Prostate gland (tissue), 2 donors: ENCODE data around the gene KCNMB4. TPM values are rescaled to one million over a fixed set of nuclear protein-coding genes. Genes with fewer than 3 reads are reported as not detected.
A peak's percentile ranks its signal among the peaks of the same experiment; 100 is the strongest.

Experiments used
- DNase-seq: peaks from one replicate; pipeline ENCODE4 v3.0.0-alpha.2; 2019; ENCODE audit warnings: low spot score
- H3K27ac ChIP-seq, 2 donors: fragments of 200-600 bp; sonication (generic); 2 replicates each; pipeline ENCODE4 v1.5.1; 2017 to 2019
- H3K27me3 ChIP-seq: fragments of 200-600 bp; sonication (generic); replicated peaks from 2 replicates; pipeline ENCODE4 v1.5.1; 2019; ENCODE audit not compliant: insufficient read depth
- H3K36me3 ChIP-seq, 2 donors: fragments of 200-600 bp; sonication (generic); 1 replicate in 1 of 2; 2 replicates in 1 of 2; pipeline versions ENCODE4 v1.5.1 to v1.8.1; 2017 to 2019
- H3K4me1 ChIP-seq: fragments of 200-600 bp; sonication (generic); replicated peaks from 2 replicates; pipeline ENCODE4 v1.5.1; 2019
- H3K4me3 ChIP-seq, 2 donors: fragments of 200-600 bp; sonication (generic); 2 replicates each; pipeline ENCODE4 v1.5.1; 2017 to 2019
- H3K9me3 ChIP-seq: fragments of 200-600 bp; sonication (generic); 2 replicates; pipeline ENCODE4 v1.5.1; 2017
- POLR2A ChIP-seq: fragments of 450-650 bp; IDR thresholded peaks from one replicate; pipeline ENCODE4 v1.6.1; 2016; ENCODE audit warnings: antibody characterized with exemption, mild to moderate bottlenecking
- POLR2AphosphoS5 ChIP-seq: sonication (generic); formaldehyde crosslinking; IDR thresholded peaks from one replicate; pipeline ENCODE4 v1.6.1; 2017; ENCODE audit warnings: antibody characterized with exemption
- WGBS: methylation state at CpG from one replicate; pipeline ENCODE4 v1.1.5; 2018; 5-methylcytosine and 5-hydroxymethylcytosine counted together
- intact Hi-C: fragments of 100-400 bp; cut with DNase I; formaldehyde crosslinking; loops from one replicate; pipeline ENCODE4 v1.14.2; 2022
- total RNA-seq, 2 donors: library from RNA; depleted of rRNA; stranded (reverse); fragments of >200 nt; gene quantifications; one replicate each; pipeline ENCODE4 v1.1.0, GENCODE V29; 2016
- TF ChIP-seq, protein P1 (sequence below), 4 experiments: fragments of 200-600 bp in 2 of 4; fragments of 450-650 bp in 2 of 4; sonication (generic) in 2 of 4; IDR thresholded peaks; 1 replicate in 3 of 4; 2 replicates in 1 of 4; pipeline ENCODE4 v1.5.1; 2016 to 2019; ENCODE audit warnings: antibody characterized with exemption in 4 of 4, mild to moderate bottlenecking in 2 of 4, moderate library complexity in 2 of 4

The KCNMB4 gene
- total RNA-seq, 2 donors from 2014 or later = 1.5 to 4.8 TPM

DNA sequence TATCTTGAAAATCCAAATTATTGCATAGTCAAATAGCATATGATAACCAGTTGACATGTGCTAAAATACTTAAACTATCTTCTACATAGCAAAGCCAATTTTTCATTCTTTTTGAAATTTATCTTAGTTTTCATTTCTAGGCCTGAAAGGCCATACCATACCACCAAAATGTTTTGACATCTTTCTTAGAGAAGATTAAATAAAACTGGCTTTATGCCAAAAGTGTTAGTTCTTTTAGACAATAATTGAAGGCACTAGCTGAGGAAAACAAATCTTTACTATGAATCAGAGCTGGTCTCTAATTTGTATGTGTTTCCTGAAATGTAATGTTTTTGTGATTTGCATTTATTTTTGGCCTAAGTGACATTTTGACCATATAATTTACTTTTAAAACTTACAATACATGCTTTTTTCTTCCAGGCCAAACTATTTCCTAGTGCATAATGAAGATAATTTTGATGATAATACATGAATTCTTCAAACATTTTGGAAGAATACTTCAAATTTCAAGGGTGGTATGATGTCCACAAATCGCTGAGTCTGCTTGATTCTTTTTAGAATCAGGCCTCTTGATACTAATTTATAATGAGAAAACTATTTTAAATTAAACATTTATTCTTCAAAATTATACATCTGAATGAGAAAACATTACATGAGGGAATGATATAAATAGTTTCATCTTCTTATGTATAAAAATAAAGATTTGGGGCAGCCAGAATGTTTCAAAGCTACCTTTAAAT, 6.5 kb upstream of the KCNMB4 start:
- whole genome bisulfite sequencing = 98% methylated on average over 1 of the region's 1 CpG
- TF ChIP-seq, protein P1, sequence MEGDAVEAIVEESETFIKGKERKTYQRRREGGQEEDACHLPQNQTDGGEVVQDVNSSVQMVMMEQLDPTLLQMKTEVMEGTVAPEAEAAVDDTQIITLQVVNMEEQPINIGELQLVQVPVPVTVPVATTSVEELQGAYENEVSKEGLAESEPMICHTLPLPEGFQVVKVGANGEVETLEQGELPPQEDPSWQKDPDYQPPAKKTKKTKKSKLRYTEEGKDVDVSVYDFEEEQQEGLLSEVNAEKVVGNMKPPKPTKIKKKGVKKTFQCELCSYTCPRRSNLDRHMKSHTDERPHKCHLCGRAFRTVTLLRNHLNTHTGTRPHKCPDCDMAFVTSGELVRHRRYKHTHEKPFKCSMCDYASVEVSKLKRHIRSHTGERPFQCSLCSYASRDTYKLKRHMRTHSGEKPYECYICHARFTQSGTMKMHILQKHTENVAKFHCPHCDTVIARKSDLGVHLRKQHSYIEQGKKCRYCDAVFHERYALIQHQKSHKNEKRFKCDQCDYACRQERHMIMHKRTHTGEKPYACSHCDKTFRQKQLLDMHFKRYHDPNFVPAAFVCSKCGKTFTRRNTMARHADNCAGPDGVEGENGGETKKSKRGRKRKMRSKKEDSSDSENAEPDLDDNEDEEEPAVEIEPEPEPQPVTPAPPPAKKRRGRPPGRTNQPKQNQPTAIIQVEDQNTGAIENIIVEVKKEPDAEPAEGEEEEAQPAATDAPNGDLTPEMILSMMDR (IDR thresholded peaks at IDR 0.05) = no peak
- no peak for TF ChIP-seq POLR2A
- no peak for TF ChIP-seq POLR2AphosphoS5

DNA sequence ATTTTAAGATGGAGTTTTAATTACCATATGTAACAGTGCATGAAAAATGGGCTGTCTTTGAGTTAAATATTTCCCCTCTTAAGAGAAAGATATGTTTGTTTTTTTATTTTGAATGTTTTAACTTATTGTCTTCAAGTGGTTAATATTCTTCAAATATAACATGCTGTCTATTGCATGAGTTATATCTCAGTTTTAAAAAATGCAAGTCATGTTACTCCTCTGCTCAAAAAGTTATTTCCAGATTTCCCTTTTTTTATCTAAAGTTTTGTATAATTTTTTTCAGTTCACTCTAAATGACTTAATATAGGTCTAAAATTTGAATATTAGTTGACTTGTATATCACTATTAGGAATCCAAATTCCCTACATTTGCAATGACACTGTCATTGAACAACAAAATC, 5.9 kb upstream of the KCNMB4 start:
- no peak for DNase-seq
- TF ChIP-seq, protein P1 (IDR thresholded peaks at IDR 0.05) = no peak
- no peak for TF ChIP-seq POLR2A
- no peaks in the 10 kb centered on the region for H3K36me3 ChIP-seq
- H3K4me1 ChIP-seq = no peaks in the 10 kb centered on the region
- no peaks in the 10 kb centered on the region for H3K9me3 ChIP-seq
- no peak overlapping the region for H3K4me3 ChIP-seq
- H3K27me3 ChIP-seq = no peaks in the 10 kb centered on the region
- intact Hi-C loops = no loop called here
- no peak overlapping the region for H3K27ac ChIP-seq

More for the DNA sequence above, 6.5 kb upstream of the KCNMB4 start:
- no peak for DNase-seq
- Histone ChIP-seq H3K9me3 (no peaks in the 10 kb centered on the region), H3K4me1 (no peaks in the 10 kb centered on the region), H3K27me3 (no peaks in the 10 kb centered on the region), H3K4me3 (no peak overlapping the region), H3K27ac (no peak overlapping the region), H3K36me3 (no peaks in the 10 kb centered on the region)
- intact Hi-C loops = no loop called here

DNA sequence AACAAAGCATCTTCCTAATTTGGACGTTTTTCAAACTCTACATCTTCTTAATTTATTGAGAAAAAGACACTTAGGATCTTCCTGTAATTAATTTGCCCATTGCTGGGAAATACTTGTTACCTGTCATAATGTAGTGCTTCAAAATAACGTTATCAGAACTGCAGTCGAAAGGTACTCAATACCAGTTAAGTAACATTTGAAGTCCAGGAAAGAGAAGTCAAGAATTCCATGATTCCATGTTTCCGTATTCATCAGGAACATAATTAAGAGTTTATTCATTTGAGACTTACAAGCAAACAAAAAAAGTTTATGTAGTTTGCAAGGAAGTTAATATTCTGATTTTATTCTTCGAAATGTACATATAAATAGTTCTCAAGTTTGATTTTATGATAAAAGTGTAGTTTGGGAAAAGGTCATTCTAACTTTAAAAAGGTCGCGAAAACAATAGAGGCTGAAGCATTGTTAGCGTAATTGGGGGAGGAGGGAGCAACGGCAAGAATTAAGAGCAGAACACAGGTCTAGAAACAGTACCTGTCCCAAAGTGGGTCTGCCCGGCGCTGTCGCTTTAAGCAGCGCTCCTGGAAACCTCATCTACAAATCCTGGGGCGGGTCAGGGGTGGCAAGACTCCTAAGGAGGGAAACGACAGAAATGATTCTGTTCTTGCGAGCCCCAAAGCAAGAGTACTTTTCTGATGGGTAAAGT, 1.2 kb upstream of the KCNMB4 start:
- DNase-seq = no peak
- no peaks in the 10 kb centered on the region for H3K36me3 ChIP-seq
- TF ChIP-seq, protein P1 (IDR thresholded peaks at IDR 0.05) = no peak
- TF ChIP-seq POLR2A = no peak
- no peak for TF ChIP-seq POLR2AphosphoS5
- no peaks in the 10 kb centered on the region for H3K4me1 ChIP-seq
- intact Hi-C loops = no loop called here
- H3K4me3 ChIP-seq = no peak overlapping the region
- WGBS = 28% methylated on average over 16 of the region's 16 CpGs
- H3K27ac ChIP-seq = no peak overlapping the region
- H3K9me3 ChIP-seq = no peaks in the 10 kb centered on the region
- H3K27me3 ChIP-seq = no peaks in the 10 kb centered on the region

DNA sequence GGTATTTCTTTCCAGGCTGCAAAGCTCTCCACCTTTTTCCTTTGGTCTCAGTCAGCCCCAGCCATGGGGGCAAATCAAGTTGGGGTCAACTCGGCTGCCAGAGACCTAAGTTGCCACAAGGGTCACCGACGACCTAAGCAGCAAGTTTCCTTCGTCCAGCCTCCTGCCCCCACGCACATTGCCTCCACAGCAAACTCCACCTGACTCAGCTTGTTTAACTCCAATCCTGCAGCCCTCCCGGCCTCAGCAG, 767 bp upstream of the KCNMB4 start:
- no peaks in the 10 kb centered on the region for H3K9me3 ChIP-seq
- intact Hi-C loops = no loop called here
- no peak for TF ChIP-seq POLR2AphosphoS5
- no peak for TF ChIP-seq POLR2A
- TF ChIP-seq, protein P1 (IDR thresholded peaks at IDR 0.05) = no peak
- no peaks in the 10 kb centered on the region for H3K27me3 ChIP-seq
- WGBS = 3% methylated on average over 6 of the region's 6 CpGs
- H3K4me3 ChIP-seq = peak overlapping the region; percentile 54 to 79
- no peak for DNase-seq
- no peaks in the 10 kb centered on the region for H3K36me3 ChIP-seq
- no peak overlapping the region for H3K27ac ChIP-seq
- no peaks in the 10 kb centered on the region for H3K4me1 ChIP-seq
